ENCODE measurements around the gene PTH2.
A peak's percentile ranks its signal among the peaks of the same experiment; 100 is the strongest.
"Not testable (repeated sequence)": the region's sequence is repeated elsewhere in the genome, so short reads cannot be mapped to it uniquely, and the experiment has no call there.

PTH2 gene, protein sequence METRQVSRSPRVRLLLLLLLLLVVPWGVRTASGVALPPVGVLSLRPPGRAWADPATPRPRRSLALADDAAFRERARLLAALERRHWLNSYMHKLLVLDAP

DNA sequence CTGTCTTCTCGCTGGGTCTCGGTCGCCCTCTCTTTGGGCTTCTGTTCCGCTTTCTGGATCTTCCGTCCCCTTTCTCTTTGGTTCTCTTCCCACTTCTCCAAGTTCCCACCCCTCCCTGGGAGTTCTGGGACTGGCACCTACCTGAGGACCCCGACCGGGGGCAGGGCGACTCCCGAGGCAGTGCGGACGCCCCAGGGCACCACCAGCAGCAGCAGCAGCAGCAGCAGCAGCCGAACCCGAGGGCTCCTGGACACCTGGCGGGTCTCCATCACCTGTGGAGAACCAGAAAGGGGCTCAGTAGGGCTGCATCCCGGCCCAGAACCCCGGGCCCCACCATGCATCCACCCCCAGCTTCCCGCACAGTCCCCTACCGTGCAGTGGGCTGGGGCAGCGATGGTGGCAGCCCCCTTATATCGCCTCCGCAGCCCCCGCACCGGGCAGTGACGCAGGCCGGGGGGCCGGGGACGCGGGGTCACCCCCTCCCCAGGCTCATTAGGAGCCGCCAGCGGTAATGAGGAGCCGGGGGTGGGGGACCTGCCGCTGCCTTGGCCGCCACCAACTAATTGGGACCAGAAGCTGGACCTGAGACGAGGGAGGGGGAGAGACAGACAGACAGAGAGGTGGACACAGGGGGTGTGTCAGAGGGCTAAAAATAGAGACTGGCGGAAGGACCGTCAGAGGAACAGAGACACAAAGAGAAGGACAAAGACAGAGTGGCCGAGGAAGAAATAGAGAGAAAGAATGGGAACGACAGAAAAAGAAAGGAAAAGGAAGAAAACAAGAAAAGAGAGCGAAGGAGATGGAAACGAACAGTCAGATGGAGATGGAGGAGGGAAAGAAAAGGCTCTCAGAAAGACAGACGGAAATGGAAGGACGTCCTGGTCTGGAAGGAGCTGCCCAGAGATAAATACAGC lies at the start of gene PTH2:
Gene PTH2 (minus strand): TSS at position 371 of the 914 bp plus-strand sequence. CDS start 102 bp downstream, at position 269.
- no peak for DNase-seq

- peak; percentile 62 for DNase-seq
Observed at GRCh38 chr19:49472936-49473335, 49.7 kb upstream of the PTH2 start.

GRCh38 chr19:49470615-49470978 lies 47.4 kb upstream of the PTH2 start:
- DNase-seq, result peak; percentile 63

- peak; percentile 90 for DNase-seq
Observed at GRCh38 chr19:49469828-49470614, 46.8 kb upstream of the PTH2 start.

- DNase-seq, result peak; percentile 80
Observed at GRCh38 chr19:49468746-49469447, 45.7 kb upstream of the PTH2 start.

DNA sequence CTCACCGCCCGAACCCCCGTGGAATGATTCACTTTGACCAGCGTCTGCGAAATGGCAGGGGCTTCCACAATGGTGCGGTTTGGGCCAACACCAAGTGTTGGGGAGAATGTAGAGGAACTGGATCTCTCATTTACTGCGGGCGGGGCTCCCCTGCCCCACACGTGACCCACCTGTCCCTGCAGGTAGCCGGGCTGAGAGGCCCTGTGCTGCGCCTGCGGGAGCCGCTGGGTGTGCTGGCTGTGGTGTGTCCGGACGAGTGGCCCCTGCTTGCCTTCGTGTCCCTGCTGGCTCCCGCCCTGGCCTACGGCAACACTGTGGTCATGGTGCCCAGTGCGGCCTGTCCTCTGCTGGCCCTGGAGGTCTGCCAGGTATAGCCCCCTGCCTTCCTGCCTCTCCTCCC lies 45.0 kb upstream of the PTH2 start:
- DNase-seq, result no peak

DNA sequence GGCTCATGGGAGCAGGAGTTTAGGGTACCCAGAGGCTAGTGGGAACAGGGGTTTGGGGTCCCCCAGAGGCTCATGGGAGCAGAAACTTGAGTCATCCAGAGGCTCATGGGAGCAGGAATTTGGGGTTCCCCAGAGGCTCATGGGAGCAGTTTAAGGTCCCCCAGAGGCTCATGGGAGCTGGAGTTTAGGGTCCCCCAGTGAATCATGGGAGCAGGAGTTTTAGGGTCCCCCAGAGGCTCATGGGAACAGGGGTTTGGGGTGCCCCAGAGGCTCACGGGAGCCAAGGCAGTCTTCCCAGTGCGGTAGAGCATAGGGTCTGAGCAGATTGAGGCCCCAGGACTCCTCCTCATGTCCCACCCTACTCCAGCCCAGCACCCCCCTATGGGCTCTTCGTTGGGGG lies 42.1 kb upstream of the PTH2 start:
- DNase-seq, result no peak

DNA sequence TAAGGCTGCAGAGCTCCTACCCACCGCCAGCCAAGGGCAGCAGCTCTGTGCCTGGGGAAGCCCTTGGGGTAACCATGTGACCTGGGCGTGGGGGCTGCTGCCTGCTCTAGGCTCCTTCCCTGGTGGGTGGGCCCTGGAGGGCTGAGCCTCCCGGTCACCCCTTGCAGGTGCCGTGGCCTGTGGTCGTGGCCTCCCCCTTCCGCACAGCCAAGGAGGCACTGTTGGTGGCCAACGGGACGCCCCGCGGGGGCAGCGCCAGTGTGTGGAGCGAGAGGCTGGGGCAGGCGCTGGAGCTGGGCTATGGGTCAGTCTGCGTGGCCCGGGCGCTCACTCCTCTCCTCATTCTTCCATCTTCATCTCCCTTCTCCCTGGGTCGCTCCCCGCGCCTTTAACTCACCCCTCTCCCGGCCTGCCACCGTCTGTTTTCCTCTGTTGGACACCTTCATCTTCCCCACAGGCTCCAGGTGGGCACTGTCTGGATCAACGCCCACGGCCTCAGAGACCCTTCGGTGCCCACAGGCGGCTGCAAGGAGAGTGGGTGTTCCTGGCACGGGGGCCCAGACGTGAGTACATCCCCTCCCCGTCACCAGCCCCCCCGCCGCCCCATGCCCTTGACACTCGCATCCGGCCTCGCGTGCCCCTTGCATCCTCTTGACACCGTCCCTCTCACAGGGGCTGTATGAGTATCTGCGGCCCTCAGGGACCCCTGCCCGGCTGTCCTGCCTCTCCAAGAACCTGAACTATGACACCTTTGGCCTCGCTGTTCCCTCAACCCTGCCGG lies 40.9 kb upstream of the PTH2 start:
- DNase-seq, result no peak

DNA sequence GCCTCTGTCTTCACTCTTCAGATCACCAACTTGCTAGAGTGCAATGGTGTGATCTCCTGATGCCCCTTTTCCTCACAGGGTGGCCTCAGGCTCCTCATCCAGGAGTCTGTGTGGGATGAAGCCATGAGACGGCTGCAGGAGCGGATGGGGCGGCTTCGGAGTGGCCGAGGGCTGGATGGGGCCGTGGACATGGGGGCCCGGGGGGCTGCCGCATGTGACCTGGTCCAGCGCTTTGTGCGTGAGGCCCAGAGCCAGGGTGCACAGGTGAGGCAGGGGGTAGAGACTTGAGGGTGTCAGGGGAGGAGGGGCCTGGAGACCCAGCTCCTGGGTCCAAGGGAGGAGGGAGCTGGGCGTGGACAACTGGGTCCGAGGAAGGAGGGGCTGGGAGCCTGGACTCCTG lies 39.3 kb upstream of the PTH2 start:
- DNase-seq, result no peak

GRCh38 chr19:49461656-49462055 lies 38.4 kb upstream of the PTH2 start:
- no peak for DNase-seq

- not testable (repeated sequence) for DNase-seq
Observed at GRCh38 chr19:49461130-49461529, 37.9 kb upstream of the PTH2 start.

DNA sequence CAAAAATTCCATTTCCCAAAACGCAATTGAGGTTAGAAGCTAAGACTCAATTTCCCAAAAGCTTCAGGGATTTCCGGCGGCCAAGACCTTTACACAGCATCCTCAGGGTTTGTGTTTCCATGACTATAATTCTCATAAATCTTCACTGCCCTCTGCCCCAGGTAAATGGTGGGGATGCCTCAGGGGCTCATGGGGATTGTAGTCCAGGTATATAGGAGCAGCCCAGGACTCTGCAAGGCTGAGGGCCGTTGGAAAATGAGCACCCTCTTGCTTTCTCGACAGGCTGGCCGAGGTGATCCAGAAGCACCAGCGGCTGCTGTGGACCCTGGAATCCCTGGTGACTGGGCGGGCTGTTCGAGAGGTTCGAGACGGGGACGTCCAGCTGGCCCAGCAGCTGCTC lies 36.1 kb upstream of the PTH2 start:
- DNase-seq, result no peak

DNA sequence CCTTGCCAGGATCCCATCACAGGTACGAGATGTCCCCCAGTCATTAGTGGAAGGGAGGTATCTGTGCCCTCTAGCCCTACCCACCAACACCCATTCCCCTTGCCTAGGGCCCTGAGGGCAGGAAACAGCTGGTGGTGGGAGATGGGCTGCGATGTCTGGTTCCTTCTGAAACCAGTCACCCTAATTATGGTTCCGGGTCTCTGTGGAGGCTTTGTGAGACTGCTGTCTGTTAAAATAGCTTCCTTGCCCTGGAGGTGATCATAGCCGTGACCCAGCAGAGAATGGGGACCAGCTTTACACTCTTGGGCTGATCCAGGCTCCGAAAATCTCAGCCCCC lies 35.3 kb upstream of the PTH2 start:
- no peak for DNase-seq

DNA sequence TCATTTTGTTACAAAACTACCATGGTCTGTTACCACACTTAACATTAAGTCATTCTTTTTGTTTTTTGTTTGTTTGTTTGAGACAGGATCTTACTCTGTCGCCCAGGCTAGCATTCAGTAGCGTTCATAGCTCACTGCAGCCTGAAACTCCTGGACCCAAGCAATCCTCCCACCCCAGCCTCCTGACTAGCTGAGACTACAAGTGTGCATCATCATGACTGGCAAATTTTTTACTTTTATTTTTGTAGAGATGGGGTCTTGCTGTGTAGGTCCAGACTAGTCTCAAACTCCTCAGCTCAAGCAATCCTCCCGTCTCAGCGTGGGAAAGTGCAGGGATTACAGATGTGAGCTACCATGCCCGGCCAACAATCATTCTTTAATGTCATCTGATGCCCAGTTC lies 33.1 kb upstream of the PTH2 start:
- no peak for DNase-seq

DNA sequence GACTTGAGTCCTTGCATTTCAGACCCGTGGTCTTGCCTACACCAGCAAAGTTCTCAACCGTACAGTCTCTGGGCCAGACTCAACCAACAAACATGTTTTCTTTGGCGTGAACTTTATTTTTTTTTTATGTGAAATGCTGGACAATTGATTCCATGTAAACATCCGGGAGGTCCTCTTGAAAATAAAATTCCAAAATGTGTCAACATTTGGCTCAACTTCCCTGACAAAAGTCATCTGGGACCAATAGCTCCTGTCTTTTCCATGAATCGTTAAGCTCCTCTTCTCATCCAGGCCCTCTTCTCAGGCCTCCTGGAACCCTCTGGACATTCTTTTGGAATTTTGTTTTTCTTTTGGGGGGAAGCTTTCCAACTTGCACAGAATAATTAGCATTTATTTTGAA lies 32.5 kb upstream of the PTH2 start:
- no peak for DNase-seq

DNA sequence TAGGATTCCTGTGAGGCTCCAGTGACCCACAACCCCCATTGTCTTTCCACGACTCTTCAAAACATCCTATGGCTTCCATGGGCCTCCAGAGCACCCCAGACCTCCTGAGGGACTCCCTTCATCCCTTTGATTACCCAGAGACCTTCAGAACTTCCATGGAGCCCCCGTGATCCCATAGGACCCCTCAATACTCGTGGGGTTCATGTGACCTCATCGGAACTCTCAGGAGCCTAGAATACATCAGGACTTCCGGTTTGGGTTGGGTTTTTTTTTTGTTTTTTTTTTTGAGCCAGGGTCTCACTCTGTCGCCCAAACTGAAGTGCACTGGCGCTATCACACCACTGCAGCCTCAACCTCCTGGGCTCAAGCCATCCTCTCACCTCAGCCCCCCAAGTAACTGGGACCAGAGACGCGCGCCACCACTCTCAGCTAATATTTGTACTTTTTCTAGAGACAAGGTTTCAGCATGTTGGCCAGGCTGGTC lies 30.6 kb upstream of the PTH2 start:
- DNase-seq, result no peak

DNA sequence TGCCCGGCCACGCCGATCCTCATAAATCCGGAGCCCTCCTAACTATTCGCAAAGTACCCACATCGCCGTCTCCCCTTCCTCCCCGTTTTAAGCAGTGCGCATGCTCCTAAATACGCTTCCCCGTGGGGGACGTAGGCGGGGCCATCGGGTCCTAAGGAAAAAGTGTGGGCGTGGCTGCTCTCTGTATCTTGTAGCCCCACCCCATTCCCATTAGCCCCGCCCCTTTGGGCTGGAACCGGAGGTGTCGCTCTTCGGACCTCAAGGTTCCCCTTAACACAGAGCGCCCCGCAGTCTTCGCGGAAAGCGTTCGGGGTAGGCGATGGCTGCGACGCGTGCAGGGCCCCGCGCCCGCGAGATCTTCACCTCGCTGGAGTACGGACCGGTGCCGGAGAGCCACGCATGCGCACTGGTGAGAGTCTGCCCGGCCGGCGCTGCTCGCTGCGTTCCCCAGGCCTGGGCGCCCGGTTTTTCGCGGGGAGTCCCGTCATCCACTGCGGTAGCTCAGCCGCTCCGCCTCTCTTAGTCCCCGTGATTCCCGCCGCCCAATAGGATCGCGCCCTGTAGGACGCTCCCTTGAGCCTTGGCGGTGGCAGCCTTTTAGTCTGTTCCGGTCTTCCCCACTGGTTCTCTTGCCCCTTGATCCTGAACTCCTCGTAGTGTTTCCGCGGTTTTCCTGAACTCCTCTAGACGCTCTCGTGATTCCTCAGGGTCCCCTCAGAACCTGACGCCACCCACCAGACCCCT lies 29.9 kb upstream of the PTH2 start, which contains the start of gene ALDH16A1:
Gene ALDH16A1 (plus strand): TSS at position 213 of the 744 bp plus-strand sequence. CDS start 107 bp downstream, at position 320.
- DNase-seq, result peak; percentile 99

- DNase-seq, result peak; percentile 92
Observed at GRCh38 chr19:49451430-49452181, 28.4 kb upstream of the PTH2 start, which contains the start of gene PIH1D1. TSS of gene PIH1D1 (minus strand) at chr19:49451814. CDS start at chr19:49451574, 240 bp downstream.

DNA sequence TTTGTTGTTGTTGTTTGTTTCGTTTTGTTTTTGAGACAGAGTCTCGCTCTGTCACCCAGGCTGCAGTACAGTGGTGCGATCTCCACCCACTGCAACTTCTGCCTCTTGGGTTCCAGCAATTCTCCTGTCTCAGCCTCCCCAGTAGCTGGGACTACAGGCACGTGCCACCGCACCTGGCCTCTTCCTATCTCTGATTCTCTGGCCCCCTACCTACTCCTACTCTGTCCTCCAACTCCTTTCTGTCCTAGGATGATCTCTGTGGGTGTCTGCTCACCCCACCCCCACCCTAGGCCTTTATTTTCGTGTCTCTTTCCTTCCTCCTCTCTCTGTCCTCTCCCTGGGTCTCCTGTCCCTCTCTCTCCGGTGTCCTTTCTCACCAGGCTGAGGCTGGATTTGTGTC lies 27.2 kb upstream of the PTH2 start:
- no peak for DNase-seq

DNA sequence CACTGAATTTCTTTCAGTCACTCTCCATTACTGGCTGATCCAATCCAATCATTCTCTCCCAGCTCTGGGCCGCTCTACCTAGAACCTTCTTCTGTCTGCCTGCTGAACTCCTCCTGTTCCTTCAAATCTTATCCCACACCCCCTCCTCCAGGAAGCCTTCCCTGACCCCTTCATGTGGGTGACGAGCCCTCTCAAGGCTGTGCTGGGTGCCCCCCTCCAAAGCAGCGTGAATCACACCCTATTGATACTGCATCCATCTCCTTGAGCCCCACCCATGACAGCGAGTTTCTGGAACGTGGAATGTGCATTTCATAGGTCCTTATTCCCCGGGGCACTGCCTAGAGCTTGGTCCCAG lies 25.2 kb upstream of the PTH2 start:
- no peak for DNase-seq
